Measurements from ENCODE around the gene ARHGAP11A.

The ARHGAP11A gene

DNA sequence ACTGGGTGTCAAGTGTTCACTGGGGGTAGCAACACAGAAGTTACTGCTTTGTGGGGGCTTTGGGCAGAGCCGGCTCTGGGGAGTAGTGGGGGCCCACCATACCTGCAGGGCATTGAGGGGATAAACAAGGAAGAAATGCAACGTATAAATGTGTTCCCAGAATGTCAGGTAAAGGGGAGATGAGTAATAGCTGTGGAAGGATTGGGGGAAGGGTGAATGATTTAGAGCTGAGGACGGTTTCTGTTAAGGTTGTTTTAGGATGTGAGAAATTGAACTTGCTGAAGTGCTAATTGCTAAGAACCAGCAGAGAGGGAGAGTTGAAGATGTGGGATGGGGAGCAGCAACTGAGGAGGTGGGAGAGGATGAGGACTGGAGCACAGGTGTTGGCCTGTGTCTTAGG lies 36.9 kb downstream of the ARHGAP11A start:
- no peak for DNase-seq

DNA sequence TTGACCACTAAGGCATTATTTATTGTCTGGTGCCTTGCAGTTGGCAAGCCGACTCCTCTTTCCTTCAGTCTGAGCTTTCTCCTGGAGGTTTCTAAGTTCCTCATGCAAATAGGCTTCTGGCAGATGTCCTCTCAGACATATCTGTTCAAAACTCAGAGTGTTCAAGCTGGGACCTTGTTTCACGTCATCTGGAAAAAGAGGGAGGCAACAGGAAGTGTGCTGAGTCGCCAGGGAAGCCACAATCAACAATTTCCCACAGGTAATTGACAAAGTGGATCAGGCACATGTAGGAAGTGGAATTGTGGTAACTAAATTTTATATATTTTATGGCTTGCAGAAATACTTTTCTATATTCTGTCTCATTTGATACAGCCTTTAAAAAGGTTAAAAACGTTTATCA lies 40.8 kb downstream of the ARHGAP11A start:
- no peak for DNase-seq

DNA sequence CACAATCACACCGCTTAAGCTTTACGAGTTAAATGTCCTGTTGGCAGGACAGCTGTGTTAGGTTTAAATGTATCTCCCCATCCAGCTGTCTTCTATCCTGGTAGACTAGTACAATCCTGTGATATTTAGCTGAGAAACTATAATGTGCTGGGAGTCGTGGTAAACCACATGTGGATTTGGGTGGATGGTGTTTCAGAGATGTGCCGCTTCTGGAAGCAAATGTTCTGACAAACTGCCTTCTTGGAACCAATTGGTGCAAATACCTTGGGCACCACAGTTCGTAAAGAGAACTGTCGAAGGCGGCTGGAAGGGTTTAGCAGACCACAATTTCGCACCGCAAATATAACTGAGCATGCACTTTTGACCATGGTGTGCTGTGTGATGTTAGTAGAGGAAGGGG lies 41.2 kb downstream of the ARHGAP11A start:
- DNase-seq = no peak

DNA sequence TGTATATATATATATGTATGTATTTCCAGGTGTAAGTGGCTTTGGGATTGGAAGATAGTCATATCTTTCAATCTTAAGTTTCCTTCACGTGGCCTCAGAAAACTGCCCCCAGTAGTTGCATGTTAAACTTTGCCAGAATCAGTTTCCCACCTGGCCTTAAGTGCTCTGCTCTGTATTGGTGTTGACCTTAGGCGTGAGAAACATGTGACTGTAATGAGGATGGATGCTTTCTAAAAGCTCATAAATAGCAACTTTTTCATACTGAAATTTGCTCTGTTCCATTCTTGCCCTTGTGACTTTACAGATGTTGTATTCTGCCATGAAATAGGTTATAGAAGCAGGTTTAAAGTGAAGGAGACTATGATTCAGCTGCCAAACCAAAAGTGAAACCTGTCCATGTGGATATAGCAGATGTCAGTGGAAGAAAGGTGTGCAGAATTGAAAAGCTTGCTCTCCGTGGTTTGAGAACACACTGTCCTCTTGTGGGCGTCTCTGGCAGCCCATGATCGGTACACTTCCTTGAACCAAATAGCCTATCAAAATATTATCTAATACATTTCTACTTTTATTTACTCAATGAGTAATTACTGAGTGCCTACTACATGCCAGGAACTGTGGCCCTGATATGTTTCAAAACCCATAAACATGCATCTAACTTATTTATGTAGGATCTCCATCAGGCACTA lies 42.0 kb downstream of the ARHGAP11A start:
- no peak for DNase-seq

DNA sequence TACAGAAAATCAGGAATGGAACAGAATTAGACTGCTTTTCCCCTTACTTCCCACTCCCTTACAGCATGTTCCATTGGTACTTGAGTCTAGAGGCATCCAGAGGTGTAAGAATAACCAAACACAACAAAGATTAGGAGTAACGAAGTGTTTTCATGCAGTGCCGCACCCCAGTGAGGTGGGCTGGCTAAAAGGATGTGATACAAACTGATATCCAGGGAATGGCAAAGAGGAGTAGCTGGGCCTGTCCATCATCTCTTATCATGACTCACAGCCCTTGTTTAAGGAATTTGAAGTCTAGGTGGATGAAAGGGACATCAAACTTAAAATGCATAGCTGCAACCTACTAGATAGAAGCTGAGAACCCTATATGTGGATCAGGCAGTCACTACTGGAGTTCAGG lies 42.6 kb downstream of the ARHGAP11A start:
- no peak for DNase-seq

DNA sequence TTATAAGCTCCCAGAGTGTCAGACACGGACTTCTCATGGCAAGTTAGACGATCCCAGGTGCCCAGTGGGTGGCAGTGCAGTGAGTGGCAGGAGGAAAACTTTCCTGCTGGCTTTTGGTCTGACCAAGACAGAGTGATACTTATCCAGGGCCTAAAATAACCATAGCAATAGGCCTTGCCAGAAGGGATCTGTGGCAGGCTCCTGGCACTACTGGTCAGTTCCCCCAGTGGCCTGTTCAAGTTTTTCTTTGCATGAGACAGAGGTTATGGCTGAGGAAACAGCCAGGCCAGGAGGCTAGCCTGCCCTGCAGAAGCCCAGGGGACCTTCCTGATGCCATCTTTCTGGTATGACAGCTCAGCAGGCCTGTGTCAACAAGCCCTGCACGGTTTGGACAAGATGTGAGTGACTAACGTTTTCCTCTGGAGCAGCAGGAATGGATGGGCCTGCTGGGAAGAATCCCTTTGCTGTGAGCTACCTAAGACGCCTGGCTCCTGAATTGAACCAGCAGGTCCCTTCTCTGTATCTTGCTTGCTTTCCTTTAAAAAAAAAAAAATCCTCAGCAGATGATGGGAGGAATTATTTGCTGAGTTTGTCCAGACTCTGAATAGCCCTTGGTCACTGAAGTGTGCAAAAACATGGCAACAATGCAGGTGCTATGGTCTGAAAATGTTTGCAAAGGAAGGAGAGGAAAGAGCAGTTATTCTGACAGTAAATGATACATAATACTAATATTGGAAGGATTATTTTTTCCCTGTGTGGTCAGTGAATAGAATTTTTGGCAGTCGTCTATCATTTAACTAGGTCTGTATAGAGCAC lies 44.2 kb downstream of the ARHGAP11A start:
- DNase-seq = no peak

DNA sequence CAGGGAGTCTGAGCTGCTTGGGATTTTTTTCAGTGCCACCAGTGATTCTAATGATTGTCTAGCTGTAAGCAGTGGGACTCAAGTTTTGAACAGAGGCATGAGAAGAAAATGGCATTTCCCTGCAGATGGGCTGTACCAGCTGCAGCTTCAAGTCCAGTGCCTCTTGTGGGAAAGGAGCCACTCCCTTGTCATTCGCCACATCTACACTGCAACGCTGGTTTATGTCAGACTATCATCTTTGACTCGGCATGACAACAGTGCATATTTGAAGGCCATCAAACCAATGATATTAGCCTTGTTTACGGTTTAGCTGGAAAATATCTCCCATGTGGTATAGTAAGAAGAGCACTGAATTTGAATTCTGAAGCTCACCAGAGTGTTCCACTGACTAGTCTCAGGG lies 48.4 kb downstream of the ARHGAP11A start:
- no peak for DNase-seq

DNA sequence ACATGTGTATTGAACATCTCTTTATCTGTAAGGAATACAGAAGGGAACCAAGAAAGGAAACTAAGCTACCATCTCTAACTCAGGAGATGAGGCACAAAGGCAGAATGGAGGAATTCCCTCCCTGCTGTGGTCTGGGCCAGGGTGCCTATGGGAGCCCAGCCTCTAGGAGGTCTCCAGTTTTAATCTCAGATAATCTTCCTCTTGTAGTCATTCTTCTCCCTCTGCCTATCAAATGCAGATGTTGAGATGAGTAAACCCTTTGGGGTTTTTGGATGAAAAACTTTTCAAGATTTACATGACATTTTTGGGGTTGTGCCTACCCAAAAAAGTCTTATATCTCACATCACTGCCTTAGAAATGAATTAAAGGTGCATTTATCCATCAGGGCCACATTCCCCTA lies 49.5 kb downstream of the ARHGAP11A start:
- DNase-seq = no peak

DNA sequence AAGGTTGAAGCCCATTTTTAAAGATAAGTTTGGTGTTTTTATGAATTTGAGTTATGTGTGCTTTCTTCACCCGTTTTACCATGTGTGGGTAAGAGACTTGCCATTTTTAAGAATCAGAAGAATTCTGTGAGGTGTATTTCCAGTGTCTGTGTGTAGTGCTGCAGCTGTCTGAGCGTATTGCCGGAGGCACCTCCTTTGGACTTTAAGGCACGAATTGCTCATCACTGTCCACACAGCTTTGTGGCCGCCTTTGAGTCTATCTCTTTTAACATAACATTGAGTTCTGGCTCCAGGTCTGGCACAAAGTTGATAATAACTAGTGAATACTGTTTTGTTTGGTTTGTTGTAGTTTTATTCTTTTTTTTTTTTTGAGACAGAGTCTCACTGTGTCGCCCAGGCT lies 52.0 kb downstream of the ARHGAP11A start:
- no peak for DNase-seq

DNA sequence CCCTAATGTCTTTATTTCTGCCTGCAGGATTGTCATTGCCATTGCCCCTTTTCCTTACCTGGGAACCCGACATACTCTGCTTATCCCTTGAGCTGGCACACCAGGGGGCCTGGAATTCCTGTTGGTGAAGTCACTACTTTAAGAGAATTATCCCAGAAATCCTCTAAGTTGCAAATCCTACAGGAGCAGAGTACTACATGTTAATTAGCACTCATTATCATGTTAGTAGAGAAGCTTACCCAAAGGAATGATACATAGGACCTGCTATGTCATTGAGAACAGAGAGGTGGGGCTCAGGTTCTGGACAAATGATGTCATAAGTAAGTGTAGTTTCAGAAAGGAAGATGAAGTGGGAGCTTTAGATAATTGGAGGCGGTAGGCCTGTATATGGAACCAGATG lies 53.6 kb downstream of the ARHGAP11A start:
- DNase-seq = no peak

DNA sequence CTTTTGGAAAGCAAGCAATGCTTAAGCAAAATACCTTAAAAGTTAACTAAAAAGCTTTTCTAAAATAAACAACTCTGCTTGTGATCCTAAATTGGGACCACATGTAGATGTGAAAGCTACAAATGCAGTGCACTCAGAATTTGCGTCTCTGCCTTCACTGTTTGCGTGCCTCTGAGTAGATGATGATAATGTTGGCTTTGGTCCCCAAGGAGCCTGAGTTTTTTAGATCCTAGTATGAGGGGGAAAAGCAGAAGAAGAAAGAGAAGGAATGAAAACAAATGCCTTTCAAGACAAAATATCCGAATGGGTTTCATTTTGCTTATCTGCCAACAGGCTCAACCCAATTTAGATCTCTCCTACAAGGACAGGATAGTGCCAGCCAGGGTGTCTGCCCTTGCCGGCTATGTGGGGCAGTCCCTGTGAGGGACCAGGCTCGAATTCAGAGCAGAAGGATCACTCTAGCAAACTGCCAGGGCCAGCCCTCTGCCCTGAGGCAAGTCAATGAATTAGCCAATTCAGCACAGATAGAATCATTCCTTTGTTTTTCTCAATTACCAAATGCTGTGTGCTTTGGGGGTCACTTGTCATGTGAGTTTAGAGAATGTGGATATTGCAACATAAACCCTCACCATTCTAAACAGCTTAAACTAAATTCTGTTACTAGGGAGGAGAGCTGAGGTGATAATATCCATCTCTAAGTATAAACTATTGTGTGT lies 54.8 kb downstream of the ARHGAP11A start:
- peak in 52 of 56 donors; percentile 15 to 85 (median 56) for DNase-seq

DNA sequence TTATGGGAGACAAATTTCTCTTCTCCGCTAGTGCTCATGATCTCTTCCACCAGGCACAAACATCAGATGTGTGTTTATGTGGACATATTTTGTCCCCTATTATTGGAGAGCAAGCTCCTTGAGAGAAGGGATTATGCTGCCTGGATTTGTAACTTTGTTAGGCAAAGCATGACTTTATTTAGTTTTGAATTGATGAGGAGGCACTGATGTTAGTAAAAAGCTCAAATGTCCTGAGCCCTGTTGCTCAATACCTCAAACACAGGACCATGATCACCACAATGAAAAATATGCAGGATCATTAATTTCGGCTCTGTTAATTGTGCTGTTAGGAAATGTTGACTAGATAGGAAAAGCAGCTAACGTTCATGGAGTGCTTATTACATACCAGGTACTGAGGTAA lies 55.3 kb downstream of the ARHGAP11A start:
- DNase-seq = no peak

DNA sequence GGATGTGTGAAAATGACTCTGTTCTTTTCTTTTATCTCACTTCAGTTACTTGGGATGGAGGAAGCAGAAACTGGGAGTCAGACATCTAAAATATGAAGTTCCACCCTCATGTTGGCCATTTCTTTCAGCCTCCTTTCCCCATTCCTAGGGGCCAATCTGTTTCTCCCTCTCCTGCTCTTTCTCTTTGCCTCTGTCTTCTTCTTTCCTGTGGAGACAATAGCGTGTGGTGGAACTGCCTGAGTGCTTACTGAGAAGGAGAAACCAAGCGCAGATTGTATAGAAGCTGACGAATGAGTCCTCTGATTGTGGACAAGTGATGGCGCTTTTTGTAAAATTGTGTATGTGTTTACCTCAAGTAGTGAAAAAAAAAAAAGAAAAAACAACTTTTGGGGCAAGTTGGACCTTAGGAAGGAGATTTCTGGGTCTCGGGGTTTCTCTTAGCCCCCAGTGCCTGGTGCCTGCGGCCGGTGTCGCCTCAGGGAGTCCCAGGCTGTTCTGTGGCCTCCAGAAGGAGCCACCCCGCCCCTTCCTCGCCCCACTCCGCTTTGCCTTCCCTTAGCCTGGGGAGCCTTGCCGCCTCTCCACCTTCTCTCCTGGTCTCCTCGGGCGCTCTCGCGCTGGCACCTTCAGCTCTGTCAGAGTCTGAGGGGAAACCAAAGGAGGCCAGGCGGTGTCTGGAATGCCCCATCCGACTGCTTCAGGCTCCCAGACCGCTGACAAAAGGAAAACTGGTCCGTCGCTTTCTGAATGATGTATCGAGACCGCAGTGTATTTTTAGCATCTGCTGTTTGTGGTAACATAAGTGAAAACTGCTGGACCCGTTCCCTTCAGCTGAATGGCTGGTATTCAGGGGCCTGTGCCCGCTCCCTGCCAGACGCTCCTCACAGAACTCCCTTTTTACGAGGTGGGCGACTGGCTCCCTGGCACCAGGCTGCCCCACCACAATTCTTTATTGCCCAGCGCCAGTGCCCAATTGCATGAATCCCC lies 56.3 kb downstream of the ARHGAP11A start:
- peak in 37 of 56 donors; percentile 8 to 69 (median 33) for DNase-seq

DNA sequence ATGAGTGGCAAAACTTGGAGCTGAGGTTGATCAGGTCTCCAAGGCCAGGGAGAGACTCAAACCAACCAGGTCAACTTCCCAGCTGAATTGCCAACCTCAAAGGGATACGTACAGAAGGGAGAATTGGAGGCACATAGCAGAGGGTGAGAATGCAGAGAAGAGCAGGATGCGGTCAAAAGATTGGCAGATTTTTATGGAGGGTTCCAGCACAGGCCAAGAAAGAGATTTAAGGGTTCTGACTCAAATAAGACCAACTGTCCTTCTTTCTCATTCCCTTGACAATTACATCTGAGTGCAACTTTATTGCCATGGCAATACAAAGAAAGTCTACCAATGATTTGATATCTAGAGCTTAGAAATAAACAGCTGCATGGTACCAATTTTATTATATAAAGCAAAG lies 59.4 kb downstream of the ARHGAP11A start:
- DNase-seq = no peak

DNA sequence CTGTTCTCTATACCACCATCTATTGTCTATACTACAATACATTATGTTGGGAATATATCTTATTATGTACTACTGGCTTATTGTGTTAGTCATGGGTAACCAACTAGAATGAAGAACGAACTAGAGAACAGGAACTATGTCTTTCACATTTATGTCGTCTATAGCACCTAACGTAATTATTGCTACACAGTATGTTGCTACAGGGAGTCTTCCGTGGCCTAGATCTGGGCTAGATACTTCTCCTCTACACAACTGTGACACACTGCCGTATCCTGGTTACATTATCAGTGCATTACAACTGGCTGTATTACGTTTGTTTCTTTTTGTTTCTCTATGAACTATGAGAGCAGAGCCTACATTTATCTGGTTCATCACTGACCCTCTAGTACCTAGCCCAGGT lies 60.2 kb downstream of the ARHGAP11A start:
- no peak for DNase-seq

DNA sequence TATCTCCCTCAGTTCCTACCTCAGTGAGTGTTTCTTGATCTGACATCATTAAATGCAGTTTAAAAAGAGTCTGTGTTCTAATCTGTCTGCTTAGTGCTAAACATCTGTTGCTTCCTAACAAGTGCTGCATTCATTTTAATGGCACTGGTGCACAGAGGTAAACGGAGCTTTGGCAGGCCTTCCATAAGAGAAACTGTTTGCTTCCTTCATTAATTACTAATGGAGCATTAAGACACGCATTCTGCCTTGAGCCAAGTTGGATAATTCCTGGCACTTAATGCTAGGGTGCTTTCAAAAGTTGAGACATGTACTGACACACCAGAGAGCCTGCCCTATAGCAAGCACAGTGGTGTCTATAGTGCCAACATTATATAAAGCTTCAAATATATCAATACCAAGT lies 60.9 kb downstream of the ARHGAP11A start:
- no peak for DNase-seq

DNA sequence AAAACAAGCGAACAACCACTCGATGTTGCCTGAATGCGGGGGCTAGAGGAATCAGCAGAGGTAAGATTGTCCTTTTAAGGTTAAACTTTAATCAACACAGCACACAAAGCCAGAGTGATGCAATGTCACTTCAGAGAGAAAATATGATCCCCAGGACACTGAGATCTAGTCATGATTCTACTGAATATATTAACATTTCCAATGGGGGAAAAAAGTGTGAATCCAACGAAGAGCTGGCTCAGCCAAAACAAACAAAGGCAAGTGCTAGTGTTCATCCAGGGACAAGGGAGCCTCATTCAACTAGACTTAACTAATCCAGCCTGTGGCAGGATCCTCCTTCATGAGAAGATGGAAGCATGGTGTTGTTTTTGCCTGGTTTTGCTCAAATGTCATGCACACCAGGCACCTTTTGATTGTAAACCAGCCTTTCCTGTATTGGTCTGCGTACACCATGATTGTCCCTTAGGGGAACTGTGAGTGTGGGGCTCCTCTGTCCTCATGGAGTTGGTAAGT lies 62.0 kb downstream of the ARHGAP11A start:
- DNase-seq = no peak

DNA sequence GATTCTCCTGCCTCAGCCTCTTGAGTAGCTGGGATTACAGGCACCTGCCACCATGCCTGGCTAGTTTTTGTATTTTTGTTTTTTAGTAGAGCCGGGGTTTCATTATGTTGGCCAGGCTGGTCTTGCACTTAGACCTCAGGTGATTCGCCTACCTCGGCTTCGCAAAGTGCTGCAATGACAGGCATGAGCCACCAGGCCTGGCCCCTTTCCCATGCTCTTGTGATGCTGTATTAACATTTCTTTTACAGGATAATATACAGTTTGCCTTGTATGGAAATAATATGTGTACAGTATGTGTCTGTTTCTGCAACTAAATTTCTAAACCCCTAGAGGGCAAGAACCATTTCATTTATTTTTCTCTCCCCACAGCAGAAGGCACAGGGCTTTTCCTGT lies 64.0 kb downstream of the ARHGAP11A start:
- no peak for DNase-seq

DNA sequence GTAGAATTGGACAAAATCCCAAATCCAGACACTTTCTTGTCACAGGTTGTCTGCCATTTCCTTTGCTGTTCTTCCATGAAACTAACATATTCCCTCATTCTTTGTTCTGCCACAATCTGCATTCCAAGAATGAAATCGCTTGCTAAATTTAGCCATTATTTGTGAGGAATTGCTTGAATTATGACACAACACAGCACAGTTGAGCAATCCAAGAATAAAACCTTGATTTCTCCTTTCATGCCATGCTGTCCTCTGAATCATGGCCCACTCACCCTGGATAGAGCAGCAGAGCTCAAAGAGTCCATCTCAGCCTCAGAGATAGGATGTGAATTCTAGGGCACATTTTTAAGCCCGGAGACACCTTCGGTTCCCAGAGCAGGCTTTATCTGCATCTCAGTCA lies 67.3 kb downstream of the ARHGAP11A start:
- no peak for DNase-seq

DNA sequence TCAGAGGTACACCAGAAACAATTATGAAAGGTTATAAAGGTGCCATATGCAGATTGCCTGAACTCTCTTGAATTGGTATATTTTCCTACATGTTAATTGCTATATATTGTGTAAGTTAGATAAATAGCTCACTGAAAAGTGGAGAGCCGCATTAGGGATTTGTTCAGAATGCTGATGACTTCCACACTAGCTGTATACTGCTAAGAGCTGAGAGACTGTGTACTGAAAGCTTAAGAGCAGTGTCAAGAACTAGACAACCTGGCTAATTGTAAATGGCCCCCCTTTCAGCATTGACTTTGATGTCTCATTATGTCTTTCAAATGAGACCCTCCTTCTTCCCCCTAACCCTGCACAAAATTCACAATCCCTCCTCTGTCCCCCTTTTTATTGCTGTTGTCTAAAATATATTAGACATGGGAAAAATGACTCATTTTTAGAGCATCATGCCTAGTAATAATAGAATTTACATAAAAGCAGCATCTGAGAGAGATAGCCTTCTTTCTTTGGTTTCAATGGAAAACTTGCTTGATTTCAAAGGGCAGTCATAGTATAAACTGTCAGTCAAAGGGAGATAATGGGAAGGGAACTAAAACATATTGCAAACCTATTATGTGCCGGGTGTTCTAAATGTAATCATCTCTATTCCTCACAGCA lies 67.8 kb downstream of the ARHGAP11A start:
- no peak for DNase-seq

All from amygdala (tissue), 56 donors.